Measurements from ENCODE around the gene CA4. TPM values are rescaled to one million over a fixed set of nuclear protein-coding genes. Genes with fewer than 3 reads are reported as not detected.
A peak's percentile ranks its signal among the peaks of the same experiment; 100 is the strongest.

CA4 gene
- total and polyA plus RNA-seq, 10 of the 15 experiments (the other 5 are each of a cell fraction or from before 2014, with no cell fraction given), result 0.13 to 0.31 TPM; not detected in 8

DNA sequence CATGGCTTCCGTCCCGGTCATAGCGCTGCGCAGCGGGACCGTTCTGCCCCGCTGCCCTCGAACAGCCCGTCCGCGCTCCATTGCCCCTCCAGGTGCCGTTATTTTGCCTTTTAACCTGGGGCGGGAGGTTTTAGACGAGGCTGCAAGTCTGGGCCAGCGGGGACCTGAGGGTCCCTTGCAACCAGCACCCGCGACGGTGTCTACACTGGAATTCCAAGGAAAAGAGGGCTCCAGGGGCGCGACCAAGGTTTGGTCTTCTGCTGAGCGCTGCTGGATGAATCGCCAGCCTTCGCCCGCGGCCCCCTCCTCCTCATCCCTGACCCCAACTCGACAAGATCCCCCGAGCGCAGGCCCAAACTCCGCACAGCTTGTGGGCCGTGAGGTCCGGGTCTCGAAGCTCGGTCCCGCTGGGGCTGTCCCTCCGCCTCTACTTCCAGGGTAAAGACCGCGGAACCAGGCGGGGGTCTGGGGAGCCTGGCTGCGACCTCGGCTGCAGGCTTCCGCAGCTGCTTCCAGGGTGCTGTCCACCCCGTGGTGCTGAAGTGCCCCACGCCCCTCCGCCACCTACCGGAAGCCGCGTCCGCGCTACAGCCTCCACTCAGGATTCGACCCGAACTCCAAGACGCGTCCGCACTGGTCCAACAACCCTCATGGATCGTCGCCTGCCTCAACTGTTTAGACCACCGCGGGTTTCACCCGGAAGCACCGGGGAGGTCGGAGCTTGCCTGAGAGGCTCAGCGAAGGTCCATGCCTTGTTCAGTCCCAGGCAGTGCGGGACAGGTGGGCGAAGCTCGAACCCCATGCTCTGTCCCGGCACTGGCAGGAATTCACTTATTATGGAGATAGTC lies 10.1 kb upstream of the CA4 start:
- WGBS (ENCODE audit: insufficient coverage, insufficient replicate concordance, low lambda C conversion rate, missing lambda C conversion rate), result 18% methylated on average over 66 of the region's 66 CpGs
- Histone ChIP-seq H2AFZ (ENCODE audit: control insufficient read depth, low read depth, low read length) (no peak overlapping the region), H3K9me3 (replicated peaks; ENCODE audit: control insufficient read depth, insufficient read depth, low read length) (no peaks in the 10 kb centered on the region), H3K9ac (ENCODE audit: control insufficient read depth, insufficient read depth, low read length) (no peak overlapping the region), H3K27me3 (replicated peaks in 1 of 2; ENCODE audit: control insufficient read depth in 2 of 2, insufficient read depth in 2 of 2, low read length in 1 of 2) (peaks cover 0 to under 1% of the 10 kb centered on the region in 2 experiments; a peak in 2 of 4 replicates), H4K20me1 (ENCODE audit: control insufficient read depth, insufficient read depth) (no peaks in the 10 kb centered on the region), H3K36me3 (ENCODE audit: control insufficient read depth in 2 of 2, insufficient read depth in 2 of 2, low read length in 1 of 2) (no peaks in the 10 kb centered on the region), H3K4me2 (ENCODE audit: control insufficient read depth, insufficient read depth) (no peak overlapping the region; the same call in 1 of the 2 replicates), H3K4me3 (no peak overlapping the region), H3K4me1 (ENCODE audit: control insufficient read depth, insufficient read depth, low read length) (no peaks in the 10 kb centered on the region), H3K27ac (ENCODE audit: control insufficient read depth, insufficient read depth) (no peak overlapping the region), H3K79me2 (ENCODE audit: control insufficient read depth, insufficient read depth, low read length) (no peaks in the 10 kb centered on the region)
- no peak for DNase-seq (ENCODE audit: low read depth, low spot score)
- ChIA-PET POLR2A (interaction anchor here (0.6 kb wide), 1 partner anchor 99 kb away, joined by 3 read pairs; no protein-coding TSS in a partner anchor), CTCF (interaction anchor here (1.0 to 1.1 kb wide), 2 partner anchors 30 to 62 kb away, joined by 3 read pairs; no protein-coding TSS in a partner anchor), SMC1A (ENCODE audit: uncharacterized antibody, unreplicated experiment) (no interaction called here), RAD21 (ENCODE audit: unreplicated experiment) (interaction anchor here (0.9 to 1.0 kb wide), 2 partner anchors 29 to 62 kb away, joined by 3 read pairs; no protein-coding TSS in a partner anchor)
- in situ Hi-C loops (cut with MboI) (loop anchor here (10.0 to 25.0 kb wide), 2 partner anchors 285 to 498 kb away; partner anchors contain the start of gene CHCT1), intact Hi-C loops (cut with micrococcal nuclease; ENCODE audit: unreplicated experiment) (loop anchor here (10.0 kb wide), 1 partner anchor 495 kb away; no protein-coding TSS in a partner anchor)
- peak; percentile 24; the same call in 2 of the 3 replicates for ATAC-seq
- no peak for FAIRE-seq
- BruUV-seq (replicated peaks), result no TSS peak
- TF ChIP-seq, protein P1, sequence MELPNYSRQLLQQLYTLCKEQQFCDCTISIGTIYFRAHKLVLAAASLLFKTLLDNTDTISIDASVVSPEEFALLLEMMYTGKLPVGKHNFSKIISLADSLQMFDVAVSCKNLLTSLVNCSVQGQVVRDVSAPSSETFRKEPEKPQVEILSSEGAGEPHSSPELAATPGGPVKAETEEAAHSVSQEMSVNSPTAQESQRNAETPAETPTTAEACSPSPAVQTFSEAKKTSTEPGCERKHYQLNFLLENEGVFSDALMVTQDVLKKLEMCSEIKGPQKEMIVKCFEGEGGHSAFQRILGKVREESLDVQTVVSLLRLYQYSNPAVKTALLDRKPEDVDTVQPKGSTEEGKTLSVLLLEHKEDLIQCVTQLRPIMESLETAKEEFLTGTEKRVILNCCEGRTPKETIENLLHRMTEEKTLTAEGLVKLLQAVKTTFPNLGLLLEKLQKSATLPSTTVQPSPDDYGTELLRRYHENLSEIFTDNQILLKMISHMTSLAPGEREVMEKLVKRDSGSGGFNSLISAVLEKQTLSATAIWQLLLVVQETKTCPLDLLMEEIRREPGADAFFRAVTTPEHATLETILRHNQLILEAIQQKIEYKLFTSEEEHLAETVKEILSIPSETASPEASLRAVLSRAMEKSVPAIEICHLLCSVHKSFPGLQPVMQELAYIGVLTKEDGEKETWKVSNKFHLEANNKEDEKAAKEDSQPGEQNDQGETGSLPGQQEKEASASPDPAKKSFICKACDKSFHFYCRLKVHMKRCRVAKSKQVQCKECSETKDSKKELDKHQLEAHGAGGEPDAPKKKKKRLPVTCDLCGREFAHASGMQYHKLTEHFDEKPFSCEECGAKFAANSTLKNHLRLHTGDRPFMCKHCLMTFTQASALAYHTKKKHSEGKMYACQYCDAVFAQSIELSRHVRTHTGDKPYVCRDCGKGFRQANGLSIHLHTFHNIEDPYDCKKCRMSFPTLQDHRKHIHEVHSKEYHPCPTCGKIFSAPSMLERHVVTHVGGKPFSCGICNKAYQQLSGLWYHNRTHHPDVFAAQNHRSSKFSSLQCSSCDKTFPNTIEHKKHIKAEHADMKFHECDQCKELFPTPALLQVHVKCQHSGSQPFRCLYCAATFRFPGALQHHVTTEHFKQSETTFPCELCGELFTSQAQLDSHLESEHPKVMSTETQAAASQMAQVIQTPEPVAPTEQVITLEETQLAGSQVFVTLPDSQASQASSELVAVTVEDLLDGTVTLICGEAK (IDR thresholded peaks at IDR 0.05; ENCODE audit: borderline replicate concordance), result no peak
- TF ChIP-seq, protein P2, sequence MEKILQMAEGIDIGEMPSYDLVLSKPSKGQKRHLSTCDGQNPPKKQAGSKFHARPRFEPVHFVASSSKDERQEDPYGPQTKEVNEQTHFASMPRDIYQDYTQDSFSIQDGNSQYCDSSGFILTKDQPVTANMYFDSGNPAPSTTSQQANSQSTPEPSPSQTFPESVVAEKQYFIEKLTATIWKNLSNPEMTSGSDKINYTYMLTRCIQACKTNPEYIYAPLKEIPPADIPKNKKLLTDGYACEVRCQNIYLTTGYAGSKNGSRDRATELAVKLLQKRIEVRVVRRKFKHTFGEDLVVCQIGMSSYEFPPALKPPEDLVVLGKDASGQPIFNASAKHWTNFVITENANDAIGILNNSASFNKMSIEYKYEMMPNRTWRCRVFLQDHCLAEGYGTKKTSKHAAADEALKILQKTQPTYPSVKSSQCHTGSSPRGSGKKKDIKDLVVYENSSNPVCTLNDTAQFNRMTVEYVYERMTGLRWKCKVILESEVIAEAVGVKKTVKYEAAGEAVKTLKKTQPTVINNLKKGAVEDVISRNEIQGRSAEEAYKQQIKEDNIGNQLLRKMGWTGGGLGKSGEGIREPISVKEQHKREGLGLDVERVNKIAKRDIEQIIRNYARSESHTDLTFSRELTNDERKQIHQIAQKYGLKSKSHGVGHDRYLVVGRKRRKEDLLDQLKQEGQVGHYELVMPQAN (conservative IDR thresholded peaks at IDR 0.05), result peak; percentile 85
- TF ChIP-seq TCF12 (IDR thresholded peaks at IDR 0.05; ENCODE audit: low read depth, low read length) (0 out of 2 replicates have a peak, but pooled peaks have one; percentile 54), SMC3 (IDR thresholded peaks at IDR 0.05; ENCODE audit: borderline replicate concordance, low read length) (peak; percentile 28; the same call in 1 of the 2 replicates), LARP7 (IDR thresholded peaks at IDR 0.05) (0 out of 2 replicates have a peak, but pooled peaks have one; percentile 43), RCOR1 (conservative IDR thresholded peaks at IDR 0.05; ENCODE audit: low read depth, low read length) (peak; percentile 83; the same call in 1 of the 2 replicates), YY1 (IDR thresholded peaks at IDR 0.05; ENCODE audit: low read depth, low read length) (0 out of 2 replicates have a peak, but pooled peaks have one; percentile 28)
- TF ChIP-seq, protein P3, sequence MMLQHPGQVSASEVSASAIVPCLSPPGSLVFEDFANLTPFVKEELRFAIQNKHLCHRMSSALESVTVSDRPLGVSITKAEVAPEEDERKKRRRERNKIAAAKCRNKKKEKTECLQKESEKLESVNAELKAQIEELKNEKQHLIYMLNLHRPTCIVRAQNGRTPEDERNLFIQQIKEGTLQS (IDR thresholded peaks at IDR 0.05; ENCODE audit: borderline replicate concordance, extremely low read depth, low read depth, low read length), result no peak
- TF ChIP-seq, protein P4, sequence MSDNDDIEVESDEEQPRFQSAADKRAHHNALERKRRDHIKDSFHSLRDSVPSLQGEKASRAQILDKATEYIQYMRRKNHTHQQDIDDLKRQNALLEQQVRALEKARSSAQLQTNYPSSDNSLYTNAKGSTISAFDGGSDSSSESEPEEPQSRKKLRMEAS (IDR thresholded peaks at IDR 0.05; ENCODE audit: low read depth, low read length), result peak; percentile 32; the same call in 1 of the 2 replicates
- TF ChIP-seq, protein P5, sequence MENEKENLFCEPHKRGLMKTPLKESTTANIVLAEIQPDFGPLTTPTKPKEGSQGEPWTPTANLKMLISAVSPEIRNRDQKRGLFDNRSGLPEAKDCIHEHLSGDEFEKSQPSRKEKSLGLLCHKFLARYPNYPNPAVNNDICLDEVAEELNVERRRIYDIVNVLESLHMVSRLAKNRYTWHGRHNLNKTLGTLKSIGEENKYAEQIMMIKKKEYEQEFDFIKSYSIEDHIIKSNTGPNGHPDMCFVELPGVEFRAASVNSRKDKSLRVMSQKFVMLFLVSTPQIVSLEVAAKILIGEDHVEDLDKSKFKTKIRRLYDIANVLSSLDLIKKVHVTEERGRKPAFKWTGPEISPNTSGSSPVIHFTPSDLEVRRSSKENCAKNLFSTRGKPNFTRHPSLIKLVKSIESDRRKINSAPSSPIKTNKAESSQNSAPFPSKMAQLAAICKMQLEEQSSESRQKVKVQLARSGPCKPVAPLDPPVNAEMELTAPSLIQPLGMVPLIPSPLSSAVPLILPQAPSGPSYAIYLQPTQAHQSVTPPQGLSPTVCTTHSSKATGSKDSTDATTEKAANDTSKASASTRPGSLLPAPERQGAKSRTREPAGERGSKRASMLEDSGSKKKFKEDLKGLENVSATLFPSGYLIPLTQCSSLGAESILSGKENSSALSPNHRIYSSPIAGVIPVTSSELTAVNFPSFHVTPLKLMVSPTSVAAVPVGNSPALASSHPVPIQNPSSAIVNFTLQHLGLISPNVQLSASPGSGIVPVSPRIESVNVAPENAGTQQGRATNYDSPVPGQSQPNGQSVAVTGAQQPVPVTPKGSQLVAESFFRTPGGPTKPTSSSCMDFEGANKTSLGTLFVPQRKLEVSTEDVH (IDR thresholded peaks at IDR 0.05; ENCODE audit: low read depth, partially characterized antibody), result no peak
